Right atrium auricular region (tissue), 2 donors: Measurements from ENCODE around the gene TSC22D1. TPM values are rescaled to one million over a fixed set of nuclear protein-coding genes. Genes with fewer than 3 reads are reported as not detected.

Source experiments
- DNase-seq: peaks from one replicate; pipeline ENCODE4 v3.0.0-alpha.2; 2019; ENCODE audit warnings: low spot score
- H3K27ac ChIP-seq, 2 donors: fragments of 200-600 bp; sonication (generic); 1 replicate in 1 of 2; 2 replicates in 1 of 2; pipeline ENCODE4 v1.5.1; 2016 to 2019
- H3K27me3 ChIP-seq, 2 donors: fragments of 200-600 bp; sonication (generic); one replicate each; pipeline versions ENCODE4 v1.5.1 to v1.6.0; 2017 to 2019
- H3K36me3 ChIP-seq: fragments of 200-600 bp; sonication (generic); one replicate; pipeline ENCODE4 v1.5.1; 2016
- H3K4me1 ChIP-seq, 2 donors: fragments of 200-600 bp; sonication (generic); one replicate each; pipeline versions ENCODE4 v1.5.1 to v1.6.0; 2017 to 2019
- H3K4me3 ChIP-seq, 2 donors: fragments of 200-600 bp; sonication (generic); 1 replicate in 1 of 2; 2 replicates in 1 of 2; pipeline ENCODE4 v1.5.1; 2017 to 2019; ENCODE audit warnings: mild to moderate bottlenecking in 1 of 2, moderate library complexity in 1 of 2
- H3K9me3 ChIP-seq, 2 donors: fragments of 200-600 bp; sonication (generic); one replicate each; pipeline ENCODE4 v1.5.1; 2019
- total RNA-seq, 2 donors: library from RNA; depleted of rRNA; stranded (reverse); fragments of >200 nt; gene quantifications; one replicate each; pipeline ENCODE4 v1.1.0, GENCODE V29; 2016
- TF ChIP-seq, protein P1 (sequence below), 2 donors: fragments of 200-600 bp; sonication (generic); IDR thresholded peaks; one replicate each; pipeline ENCODE4 v1.5.1; 2019; ENCODE audit warnings: antibody characterized with exemption in 2 of 2

Gene TSC22D1
- total RNA-seq, 2 donors from 2014 or later: 110 to 159 TPM

DNA sequence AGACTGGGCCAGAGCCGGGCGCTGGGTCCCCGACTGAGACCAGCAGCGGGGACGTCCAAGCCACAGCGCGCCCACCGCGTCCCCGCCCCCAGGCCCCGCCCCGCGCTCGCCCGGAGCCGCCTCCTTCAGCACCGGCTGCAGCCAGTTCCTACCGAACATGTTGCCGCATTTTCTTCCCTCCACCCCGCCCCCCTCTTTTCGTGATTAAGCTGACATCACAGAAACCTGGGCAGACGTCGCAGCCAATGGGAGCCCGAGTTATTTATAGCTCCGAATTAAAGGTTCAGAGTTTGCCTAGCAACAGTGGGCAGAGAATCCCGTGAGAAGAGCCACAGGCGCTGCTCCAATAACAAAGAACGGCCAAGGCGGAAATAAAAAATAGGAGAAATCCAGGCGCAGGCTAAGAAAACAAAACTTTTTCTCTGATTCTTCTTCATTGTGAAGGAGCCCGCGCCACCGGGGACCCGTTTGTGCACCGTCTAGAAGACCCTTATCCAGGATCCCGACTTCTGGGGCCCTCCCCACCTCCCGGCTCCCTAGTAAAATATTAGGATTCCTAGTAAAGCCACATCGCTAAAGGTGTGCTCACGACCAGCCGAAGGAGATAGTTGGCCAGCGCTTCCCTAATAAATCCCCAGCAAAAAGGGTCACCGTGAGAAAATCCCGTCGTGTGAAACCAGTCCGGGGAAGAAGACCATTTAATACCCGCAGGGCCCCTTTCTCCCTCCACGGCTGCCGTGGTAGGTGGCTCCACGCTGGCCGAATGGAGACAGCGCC, 140.8 kb downstream of the TSC22D1 start:
- Histone ChIP-seq H3K27ac (peak overlapping the region; percentile 91 to 96), H3K4me3 (peak overlapping the region; percentile 74 to 75), H3K27me3 (no peaks in the 10 kb centered on the region), H3K4me1 (peaks cover 0 to 40% of the 10 kb centered on the region in 2 donors), H3K36me3 (peaks cover 17% of the 10 kb centered on the region), H3K9me3 (no peaks in the 10 kb centered on the region)
- peak; percentile 98 for DNase-seq
- TF ChIP-seq, protein P1, sequence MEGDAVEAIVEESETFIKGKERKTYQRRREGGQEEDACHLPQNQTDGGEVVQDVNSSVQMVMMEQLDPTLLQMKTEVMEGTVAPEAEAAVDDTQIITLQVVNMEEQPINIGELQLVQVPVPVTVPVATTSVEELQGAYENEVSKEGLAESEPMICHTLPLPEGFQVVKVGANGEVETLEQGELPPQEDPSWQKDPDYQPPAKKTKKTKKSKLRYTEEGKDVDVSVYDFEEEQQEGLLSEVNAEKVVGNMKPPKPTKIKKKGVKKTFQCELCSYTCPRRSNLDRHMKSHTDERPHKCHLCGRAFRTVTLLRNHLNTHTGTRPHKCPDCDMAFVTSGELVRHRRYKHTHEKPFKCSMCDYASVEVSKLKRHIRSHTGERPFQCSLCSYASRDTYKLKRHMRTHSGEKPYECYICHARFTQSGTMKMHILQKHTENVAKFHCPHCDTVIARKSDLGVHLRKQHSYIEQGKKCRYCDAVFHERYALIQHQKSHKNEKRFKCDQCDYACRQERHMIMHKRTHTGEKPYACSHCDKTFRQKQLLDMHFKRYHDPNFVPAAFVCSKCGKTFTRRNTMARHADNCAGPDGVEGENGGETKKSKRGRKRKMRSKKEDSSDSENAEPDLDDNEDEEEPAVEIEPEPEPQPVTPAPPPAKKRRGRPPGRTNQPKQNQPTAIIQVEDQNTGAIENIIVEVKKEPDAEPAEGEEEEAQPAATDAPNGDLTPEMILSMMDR (IDR thresholded peaks at IDR 0.05): no peak

DNA sequence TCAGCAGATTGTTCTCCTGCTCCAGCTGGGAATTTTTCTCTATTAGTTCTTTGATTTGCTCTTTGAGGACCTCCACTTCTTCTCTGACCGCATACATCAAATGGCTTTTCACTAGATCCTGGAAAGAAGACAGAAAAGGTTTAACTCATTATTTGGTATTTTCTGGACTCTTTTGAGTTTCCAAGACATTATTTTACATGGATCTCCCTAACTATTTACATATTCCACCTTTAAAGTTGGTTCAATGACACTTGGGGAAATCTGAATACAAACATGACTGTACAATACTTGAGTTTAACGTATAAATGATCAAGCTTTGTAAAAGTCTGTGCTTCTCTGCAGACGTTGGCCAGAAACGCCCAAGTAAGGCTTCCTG, 141.4 kb downstream of the TSC22D1 start:
- Histone ChIP-seq H3K4me3 (peak overlapping the region; percentile 74 to 75), H3K9me3 (no peaks in the 10 kb centered on the region), H3K4me1 (peaks cover 0 to 40% of the 10 kb centered on the region in 2 donors), H3K36me3 (peaks cover 17% of the 10 kb centered on the region), H3K27ac (peak overlapping the region; percentile 91 to 96), H3K27me3 (no peaks in the 10 kb centered on the region)
- DNase-seq: no peak
- TF ChIP-seq, protein P1 (IDR thresholded peaks at IDR 0.05): no peak

DNA sequence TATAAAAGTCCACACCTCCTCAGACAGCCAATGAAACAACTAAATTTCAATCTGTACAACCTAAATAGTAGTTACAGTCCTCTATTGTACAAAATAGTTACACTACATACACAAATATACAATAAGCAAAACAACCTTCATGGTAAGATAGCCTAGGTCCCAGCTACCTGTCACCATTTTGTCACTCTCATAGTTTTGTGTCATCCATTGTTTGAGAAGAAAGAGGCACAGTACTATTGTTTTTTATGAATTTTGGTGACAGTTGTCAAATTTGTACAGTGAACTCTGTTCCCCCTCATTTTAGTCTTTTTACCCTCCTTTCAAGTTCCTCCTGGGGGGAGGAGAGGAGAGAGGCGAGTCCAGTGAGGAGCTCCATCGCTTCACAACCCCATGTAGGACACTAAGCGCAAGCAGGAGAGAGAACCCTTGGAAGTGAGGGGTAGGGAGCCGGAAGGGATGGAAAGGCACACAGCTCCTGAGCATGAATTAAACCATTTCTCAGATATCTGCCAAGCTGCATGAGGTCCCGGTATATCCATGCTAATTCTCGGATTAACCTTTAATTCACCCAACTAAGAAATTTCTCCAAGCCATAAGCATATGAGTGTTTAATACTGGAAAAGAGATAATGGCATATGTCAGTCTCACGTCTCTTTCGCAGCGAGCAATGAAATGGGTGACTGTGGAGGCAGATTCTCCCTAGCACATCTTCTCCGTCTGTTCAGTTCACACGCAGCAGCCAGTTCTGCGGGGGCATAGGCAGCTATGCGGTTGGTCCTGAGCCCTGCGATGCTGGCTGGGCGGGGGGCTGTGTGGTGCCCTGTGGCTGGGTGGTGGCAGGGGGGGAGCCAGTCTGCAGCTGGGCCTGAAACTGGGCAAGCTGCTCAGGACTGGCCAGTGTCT, 142.0 kb downstream of the TSC22D1 start:
- H3K4me1 ChIP-seq: peaks cover 0 to 40% of the 10 kb centered on the region in 2 donors

DNA sequence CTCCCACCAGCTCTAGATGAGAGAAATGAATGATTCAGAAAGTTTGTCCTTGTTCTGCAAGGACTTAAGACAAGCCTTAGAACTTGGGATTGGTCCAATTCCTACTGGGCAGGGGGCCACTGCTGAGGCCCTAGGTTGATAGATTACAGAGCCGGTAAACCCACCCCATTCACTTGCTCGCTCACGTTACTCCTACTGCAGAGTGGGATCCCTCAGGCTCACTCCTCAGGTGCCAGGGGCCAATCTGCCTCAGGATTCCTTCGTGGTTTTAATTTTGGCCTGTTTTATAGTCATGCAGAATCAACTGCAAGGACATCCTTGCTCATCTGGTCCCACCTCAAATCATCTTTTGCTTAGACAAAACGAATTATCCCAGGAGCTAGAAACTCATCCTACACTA, 143.5 kb downstream of the TSC22D1 start:
- DNase-seq: no peak
- Histone ChIP-seq H3K27ac (peak overlapping the region in 1 of 2 donors; percentile 96), H3K4me3 (no peak overlapping the region)

More for the DNA sequence above, 142.0 kb downstream of the TSC22D1 start:
- no peak for DNase-seq
- Histone ChIP-seq H3K36me3 (peaks cover 17% of the 10 kb centered on the region), H3K9me3 (no peaks in the 10 kb centered on the region), H3K27ac (peak overlapping the region; percentile 91 to 96), H3K27me3 (no peaks in the 10 kb centered on the region), H3K4me3 (peak overlapping the region; percentile 74 to 75)
- TF ChIP-seq, protein P1 (IDR thresholded peaks at IDR 0.05): no peak

DNA sequence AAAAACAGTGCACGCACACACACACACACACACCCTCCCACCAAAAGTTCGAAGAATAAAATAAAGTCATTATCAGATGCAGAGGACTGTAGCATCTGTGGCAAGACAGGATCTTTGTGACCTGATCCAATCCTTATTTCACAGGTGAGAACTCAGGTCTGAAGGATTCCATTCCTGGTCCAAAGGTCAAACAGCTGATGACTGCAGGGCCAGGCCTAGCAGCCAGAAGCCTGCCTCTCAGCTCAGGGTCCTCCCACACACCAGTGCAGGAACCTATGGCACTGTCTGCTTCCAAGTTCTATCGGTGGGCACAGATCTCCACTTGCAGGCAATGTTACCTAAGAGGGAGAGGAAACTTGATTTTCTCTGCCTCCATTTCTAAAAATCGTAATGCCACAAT, 145.0 kb downstream of the TSC22D1 start:
- peaks cover 17% of the 10 kb centered on the region for H3K36me3 ChIP-seq
- H3K9me3 ChIP-seq: no peaks in the 10 kb centered on the region
- DNase-seq: no peak
- H3K27ac ChIP-seq: no peak overlapping the region
- no peaks in the 10 kb centered on the region for H3K27me3 ChIP-seq
- H3K4me3 ChIP-seq: no peak overlapping the region
- TF ChIP-seq, protein P1 (IDR thresholded peaks at IDR 0.05): no peak
- H3K4me1 ChIP-seq: peaks cover 0 to 27% of the 10 kb centered on the region in 2 donors

More for the DNA sequence above, 143.5 kb downstream of the TSC22D1 start:
- TF ChIP-seq, protein P1 (IDR thresholded peaks at IDR 0.05): no peak
- Histone ChIP-seq H3K27me3 (no peaks in the 10 kb centered on the region), H3K36me3 (peaks cover 17% of the 10 kb centered on the region), H3K4me1 (peaks cover 0 to 33% of the 10 kb centered on the region in 2 donors), H3K9me3 (no peaks in the 10 kb centered on the region)
